HepG2 (cell line): ENCODE measurements around the gene DOHH. TPM values are rescaled to one million over a fixed set of nuclear protein-coding genes. Genes with fewer than 3 reads are reported as not detected.

Experiments used
- ATF4 ChIP-seq, 2 experiments: fragments of 450-650 bp in 1 of 2; sonication (generic) in 1 of 2; formaldehyde crosslinking; IDR thresholded peaks; 2 replicates each; pipeline versions ENCODE4 v1.5.0 to v1.8.0; 2020 to 2022; ENCODE audit warnings: mild to moderate bottlenecking in 1 of 2, missing genetic modification reagents in 1 of 2
- CREB3 ChIP-seq: sonication (generic); formaldehyde crosslinking; IDR thresholded peaks from 2 replicates; pipeline ENCODE4 v1.5.0; 2020; ENCODE audit warnings: missing genetic modification reagents
- DZIP1 ChIP-seq: sonication (generic); formaldehyde crosslinking; IDR thresholded peaks from 2 replicates; pipeline ENCODE4 v1.5.0; 2020; ENCODE audit warnings: mild to moderate bottlenecking, missing genetic modification reagents
- GLI4 ChIP-seq: sonication (generic); formaldehyde crosslinking; IDR thresholded peaks from 2 replicates; pipeline ENCODE4 v1.5.1; 2020; ENCODE audit warnings: missing genetic modification reagents, mild to moderate bottlenecking, moderate library complexity, borderline replicate concordance
- GTF2F1 ChIP-seq: fragments of 150-350 bp; IDR thresholded peaks from 2 replicates; pipeline ENCODE4 v1.6.1; 2014; ENCODE audit warnings: low read length
- IRX3 ChIP-seq: sonication (generic); formaldehyde crosslinking; IDR thresholded peaks from 2 replicates; pipeline ENCODE4 v1.8.1; 2023; ENCODE audit warnings: mild to moderate bottlenecking, low read depth, missing genetic modification reagents, borderline replicate concordance
- JARID2 ChIP-seq: sonication (generic); formaldehyde crosslinking; IDR thresholded peaks from 2 replicates; pipeline ENCODE4 v1.8.1; 2023; ENCODE audit warnings: missing genetic modification reagents, inconsistent platforms; ENCODE audit not compliant: insufficient replicate concordance
- PHF21A ChIP-seq: sonication (generic); formaldehyde crosslinking; IDR thresholded peaks from 2 replicates; pipeline ENCODE4 v1.5.0; 2020; ENCODE audit warnings: mild to moderate bottlenecking, missing genetic modification reagents
- POLR2G ChIP-seq: fragments of 200-400 bp; formaldehyde crosslinking; IDR thresholded peaks from 2 replicates; pipeline ENCODE4 v1.6.1; 2018; ENCODE audit warnings: mild to moderate bottlenecking, low read depth, low read length, moderate library complexity
- ZNF318 ChIP-seq: sonication (generic); formaldehyde crosslinking; IDR thresholded peaks from 2 replicates; pipeline ENCODE4 v1.4.0; 2020; ENCODE audit warnings: mild to moderate bottlenecking, missing genetic modification reagents
- ZNF784 ChIP-seq: sonication (generic); formaldehyde crosslinking; IDR thresholded peaks from 2 replicates; pipeline ENCODE4 v1.5.1; 2020; ENCODE audit warnings: missing genetic modification reagents, mild to moderate bottlenecking, borderline replicate concordance
- polyA plus RNA-seq, 8 experiments: library from polyadenylated mRNA; depleted of rRNA in 3 of 8; stranded (reverse) in 7 of 8; unstranded in 1 of 8; fragments of >200 nt; fragmentation: Illumina TruSeq in 4 of 8; extraction: Trizol in 4 of 8; gene quantifications; 2 replicates each; pipeline versions ENCODE4 v1.2.1 to v1.2.3, GENCODE V29; 2011 to 2016; ENCODE audit warnings: low read depth in 4 of 8, missing spikeins in 1 of 8, mixed read lengths in 1 of 8; ENCODE audit not compliant: insufficient read depth in 1 of 8
- total RNA-seq, 5 experiments: library from RNA; depleted of rRNA; stranded (reverse); fragments of >200 nt; fragmentation: Illumina TruSeq; extraction: Trizol; gene quantifications; 2 replicates each; pipeline ENCODE4 v1.2.3, GENCODE V29; 2016; ENCODE audit warnings: low read depth in 1 of 5

The DOHH gene
- total and polyA plus RNA-seq, 2 of the 13 experiments (the other 11 are each of a cell fraction or from before 2014, with no cell fraction given): 3.5 to 13.7 TPM

- TF ChIP-seq ZNF318 (CRISPR knock-in tag) (peak; percentile 82; the same call in 1 of the 2 replicates), PHF21A (CRISPR knock-in tag) (no peak), IRX3 (CRISPR knock-in tag) (peak; percentile 75; the same call in 1 of the 2 replicates), GLI4 (CRISPR knock-in tag) (peak; percentile 70), POLR2G (no peak), DZIP1 (CRISPR knock-in tag) (peak; percentile 95; the same call in 1 of the 2 replicates), ZNF784 (CRISPR knock-in tag) (0 out of 2 replicates have a peak, but pooled peaks have one; percentile 77), CREB3 (CRISPR knock-in tag) (no peak), GTF2F1 (no peak), ATF4 (CRISPR knock-in tag; IDR thresholded peaks at IDR 0.05) (no peak), JARID2 (CRISPR knock-in tag) (no peak)
Measured at GRCh38 chr19:3481241-3482090, 19.0 kb downstream of the DOHH start (continued).
